Stimulated activated CD4-positive, alpha-beta T cell treated with anti-CD3 and anti-CD28 coated beads, TNF-alpha, amount 100 ng/mL, for 48 hours (primary cell): Measurements from ENCODE around the gene MT2A.

Experiments
- DNase-seq, 3 donors: peaks; one replicate each; pipeline ENCODE4 v3.0.0-alpha.2; 2020; ENCODE audit warnings: low read depth in 3 of 3

MT2A gene

DNA sequence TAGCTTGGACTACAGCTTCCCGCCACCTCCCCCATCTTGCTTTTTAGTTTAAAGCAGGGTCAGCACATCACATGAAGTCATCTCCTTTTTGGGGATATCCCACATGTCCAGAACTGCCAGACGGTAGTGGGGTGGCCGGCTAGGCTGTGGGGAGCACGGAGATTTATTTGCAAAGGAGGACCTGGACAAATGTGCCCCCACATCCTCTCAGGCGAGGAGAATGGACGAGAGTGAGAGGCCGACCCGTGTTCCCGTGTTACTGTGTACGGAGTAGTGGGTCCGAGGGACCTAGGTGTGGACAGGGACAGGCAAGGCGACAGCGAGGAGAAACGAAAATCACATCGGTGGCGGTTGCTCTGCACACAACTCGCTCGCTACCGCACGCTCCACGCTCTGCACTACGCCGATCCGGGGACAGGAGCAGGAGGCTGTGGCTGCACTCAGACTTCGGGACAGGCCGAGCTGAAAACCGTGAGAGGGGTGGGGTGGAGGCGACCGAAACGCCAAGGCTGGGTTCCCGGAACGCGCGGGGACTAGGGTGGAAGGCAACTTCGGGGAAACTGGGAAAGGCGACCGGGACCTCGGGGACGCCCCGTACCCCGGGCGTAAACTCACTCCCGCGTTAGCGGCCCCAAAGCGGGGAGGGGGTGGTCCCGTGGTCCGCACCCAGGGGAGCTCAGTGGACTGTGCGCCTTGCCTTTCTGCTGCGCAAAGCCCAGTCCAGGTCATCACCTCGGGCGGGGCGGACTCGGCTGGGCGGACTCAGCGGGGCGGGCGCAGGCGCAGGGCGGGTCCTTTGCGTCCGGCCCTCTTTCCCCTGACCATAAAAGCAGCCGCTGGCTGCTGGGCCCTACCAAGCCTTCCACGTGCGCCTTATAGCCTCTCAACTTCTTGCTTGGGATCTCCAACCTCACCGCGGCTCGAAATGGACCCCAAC, 29.7 kb downstream of the MT2A start, which contains the start of gene MT1A:
MT1A (plus strand) TSS at position 853 of the 937 bp plus-strand sequence; CDS start at position 926, 73 bp downstream.
- no peak for DNase-seq

DNA sequence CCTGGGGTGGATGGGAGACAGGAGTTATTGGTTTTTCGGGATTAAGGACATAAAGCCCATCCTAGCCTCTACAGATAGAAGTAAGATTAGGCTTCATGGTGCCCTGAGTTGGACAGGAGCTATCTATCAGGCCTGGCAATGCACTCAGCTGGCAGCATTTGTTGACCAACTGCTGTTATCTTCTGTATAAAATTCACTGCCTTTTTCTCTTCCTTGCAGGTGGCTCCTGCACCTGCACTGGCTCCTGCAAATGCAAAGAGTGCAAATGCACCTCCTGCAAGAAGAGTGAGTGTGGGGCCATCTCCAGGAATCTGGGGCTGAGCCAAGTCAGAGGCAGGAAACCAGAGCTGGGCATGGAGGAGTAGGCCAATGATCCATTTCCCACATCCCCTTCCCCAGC, 30.7 kb downstream of the MT2A start:
- DNase-seq: no peak

DNA sequence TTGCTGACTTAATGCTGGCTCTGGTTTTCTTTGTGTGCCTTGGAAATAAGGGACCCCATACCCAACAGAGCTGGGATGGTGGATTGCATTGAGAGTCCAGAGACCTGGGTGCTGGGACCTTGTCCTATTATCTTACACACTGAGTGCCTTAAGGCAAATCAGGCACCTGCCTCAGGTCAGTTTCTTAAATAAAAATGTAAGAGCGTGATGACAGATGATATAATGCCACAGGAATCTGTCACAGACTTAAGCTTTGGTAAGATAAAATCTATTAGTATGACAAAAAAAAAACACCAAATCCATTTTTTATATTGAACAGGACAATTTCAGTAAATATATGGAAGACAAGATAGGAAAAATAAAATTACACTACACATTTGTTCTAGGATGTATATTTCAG, 31.7 kb downstream of the MT2A start:
- DNase-seq: no peak

DNA sequence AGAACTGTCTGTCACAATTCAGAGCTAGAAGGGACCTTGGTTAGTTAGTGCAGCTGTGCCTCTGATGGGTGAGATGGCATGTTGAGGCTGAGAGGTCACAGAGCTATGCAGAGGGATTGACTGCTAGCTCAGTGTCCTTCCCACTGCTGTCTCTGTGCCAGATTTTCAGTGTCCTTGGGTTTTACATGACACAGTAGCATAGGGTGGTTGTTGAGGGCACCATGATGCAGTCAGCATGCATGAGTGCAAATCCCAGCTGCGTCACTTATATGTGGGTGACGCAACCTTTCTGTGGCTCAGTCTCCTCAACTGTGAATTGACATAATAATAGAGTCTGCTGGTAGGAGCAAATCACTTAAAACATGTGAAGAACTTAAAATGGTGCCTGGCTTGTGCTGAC, 32.8 kb downstream of the MT2A start:
- no peak for DNase-seq

DNA sequence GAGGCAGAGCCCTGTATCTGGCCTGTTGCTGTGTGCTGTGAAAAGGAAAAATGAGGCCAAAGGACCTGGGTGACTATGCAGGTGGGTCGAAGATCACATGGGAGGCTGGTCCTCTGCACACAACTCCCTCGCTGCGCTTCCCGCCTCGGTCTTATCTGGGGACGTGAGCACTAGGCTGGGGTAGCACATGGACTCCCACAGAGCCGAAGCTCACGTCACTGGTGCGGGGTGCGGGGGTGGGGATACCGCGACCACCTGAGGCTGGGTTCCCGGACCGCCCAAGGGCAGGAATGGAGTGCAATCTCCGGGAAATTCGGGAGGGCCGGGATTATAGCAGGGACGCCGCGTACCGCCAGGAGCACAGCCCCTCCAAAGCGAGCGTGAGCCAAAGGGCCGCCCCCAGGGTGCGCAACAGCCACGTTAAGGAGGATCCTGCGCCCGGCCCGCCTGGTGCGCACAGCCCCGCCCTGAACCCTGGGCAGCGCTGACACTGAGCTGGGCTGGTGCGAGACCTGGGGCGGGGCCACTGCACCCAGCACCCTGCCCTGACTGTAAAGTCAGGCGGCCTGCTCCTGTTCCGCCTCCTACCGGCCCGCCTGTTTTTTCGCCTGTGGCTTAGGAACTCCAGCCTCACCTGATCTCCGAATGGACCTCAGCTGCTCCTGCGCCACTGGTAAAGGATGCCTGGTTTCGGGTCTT, 34.8 kb downstream of the MT2A start:
- DNase-seq: peak; percentile 59 to 72 (median 70)

DNA sequence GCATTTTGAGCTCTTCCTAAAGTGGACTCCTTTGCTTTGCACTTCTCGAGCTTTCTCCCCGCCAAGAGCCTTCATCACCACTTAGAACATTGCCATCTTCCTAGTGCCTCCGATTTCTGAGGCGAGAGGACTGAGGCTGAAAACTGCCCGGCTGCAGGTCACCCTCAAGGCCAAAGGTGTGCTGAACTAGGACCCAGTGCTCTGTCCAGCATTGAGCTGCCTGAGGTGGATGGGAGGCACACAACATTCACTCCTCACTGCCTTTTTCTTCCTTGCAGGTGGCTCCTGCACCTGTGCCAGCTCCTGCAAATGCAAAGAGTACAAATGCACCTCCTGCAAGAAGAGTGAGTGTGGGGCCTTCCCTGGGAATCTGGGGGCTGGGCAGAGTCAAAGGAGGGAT, 35.4 kb downstream of the MT2A start:
- no peak for DNase-seq

DNA sequence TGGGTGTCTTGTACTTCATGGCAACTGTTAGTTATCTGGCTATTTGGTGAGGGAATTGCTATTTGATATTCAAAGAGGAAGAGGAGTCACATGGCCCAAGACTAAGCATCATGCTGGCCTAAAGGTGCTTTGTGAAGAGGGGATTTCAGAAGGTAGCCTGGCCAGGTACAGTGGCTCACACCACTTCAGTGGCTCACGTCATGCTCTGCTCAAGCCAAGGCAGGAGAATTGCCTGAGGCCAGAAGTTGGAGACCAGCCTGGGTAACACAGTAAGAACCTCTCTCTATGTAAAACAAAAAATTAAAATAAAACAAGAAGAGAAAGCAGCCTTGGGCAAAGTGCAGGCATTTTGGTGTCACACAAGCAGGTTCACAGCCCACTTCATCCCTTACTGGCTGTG, 36.9 kb downstream of the MT2A start:
- DNase-seq: no peak

DNA sequence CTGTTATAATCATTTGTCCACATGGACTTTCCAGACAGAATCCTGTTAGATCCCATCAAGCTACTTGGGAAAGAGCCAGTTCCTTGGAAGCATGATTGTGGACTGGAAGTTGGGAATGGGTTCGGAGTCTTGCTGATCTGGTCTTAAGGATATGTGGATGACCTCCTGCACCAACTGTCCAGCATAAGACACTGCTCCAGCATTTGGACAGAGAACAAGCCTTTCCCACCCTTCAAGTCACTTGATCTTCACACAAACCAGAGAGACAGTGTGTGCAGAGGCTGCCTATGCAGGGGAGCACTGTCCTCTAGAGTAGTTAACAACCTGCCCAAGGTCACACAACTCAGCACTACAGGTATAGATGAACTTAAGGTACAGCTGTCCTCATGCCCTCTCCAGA, 37.5 kb downstream of the MT2A start:
- no peak for DNase-seq

DNA sequence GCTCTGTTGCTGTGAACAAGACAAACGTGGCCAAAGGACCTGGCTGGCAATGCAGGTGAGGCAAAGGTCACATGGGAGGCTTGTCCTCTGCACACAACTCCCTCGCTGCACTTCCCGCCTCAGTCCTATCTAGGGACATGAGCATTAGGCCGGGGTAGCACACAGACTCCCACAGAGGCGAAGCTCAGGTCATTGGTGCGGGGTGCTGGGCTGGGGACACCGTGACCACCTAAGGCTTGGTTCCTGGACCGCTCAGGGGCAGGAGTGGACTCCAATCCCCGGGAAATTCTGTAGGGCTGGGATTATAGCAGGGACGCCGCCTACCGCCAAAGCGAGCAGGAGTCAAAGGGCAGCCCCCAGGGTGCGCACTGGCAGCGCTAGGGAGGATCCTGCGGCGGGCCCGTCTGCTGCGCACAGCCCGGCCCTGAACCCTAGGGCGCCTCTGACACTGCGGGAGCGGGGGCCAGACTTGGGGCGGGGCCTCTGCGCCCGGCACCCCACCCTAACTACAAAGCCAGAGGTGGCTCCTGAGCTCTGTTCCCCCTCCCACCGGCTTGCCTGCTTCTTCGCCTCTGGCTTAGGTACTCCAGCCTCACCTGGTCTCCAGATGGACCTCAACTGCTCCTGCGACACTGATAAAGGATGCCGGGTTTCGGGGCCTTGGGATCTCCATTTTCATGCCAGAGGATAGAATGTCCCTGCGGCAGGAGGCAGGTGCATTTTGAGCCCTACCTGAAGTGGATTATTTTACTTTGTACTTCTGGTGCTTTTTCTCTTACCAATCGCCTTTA, 39.5 kb downstream of the MT2A start:
- no peak for DNase-seq

DNA sequence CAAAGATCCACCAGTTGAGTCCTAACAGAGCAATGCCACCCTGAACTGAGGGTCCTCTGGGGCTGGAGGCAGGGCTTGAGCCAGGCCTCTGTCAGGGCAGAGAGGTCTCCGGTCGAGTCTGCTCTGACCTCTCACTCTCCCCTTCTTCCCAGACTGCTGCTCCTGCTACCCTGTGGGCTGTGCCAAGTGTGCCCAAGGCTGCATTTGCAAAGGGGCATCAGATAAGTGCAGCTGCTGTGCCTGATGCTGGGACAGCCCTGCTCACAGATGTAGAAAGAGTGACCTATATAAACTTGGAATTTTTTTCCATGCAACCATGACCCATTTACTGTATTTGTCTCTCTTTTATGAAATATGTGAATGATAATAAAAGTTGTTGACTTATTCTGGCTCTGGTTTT, 40.9 kb downstream of the MT2A start:
- DNase-seq: no peak

DNA sequence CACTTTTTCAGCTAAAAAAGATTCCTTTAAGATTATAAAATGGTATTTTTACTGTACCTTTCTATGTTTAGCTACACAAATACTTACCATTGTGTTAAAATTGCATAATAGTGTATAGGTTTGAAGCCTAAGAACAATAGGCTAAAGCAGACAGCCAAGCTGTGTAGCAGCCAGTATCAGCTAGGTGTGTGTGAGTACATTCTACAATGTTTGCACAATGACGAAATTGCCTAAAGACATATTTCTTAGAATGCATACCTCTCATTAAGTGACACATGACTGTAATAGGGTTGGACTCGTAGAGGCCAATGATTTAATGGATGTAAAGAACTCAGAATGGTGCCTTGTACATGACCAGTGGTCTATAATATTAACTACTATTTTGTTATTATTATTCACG, 41.4 kb downstream of the MT2A start:
- no peak for DNase-seq

DNA sequence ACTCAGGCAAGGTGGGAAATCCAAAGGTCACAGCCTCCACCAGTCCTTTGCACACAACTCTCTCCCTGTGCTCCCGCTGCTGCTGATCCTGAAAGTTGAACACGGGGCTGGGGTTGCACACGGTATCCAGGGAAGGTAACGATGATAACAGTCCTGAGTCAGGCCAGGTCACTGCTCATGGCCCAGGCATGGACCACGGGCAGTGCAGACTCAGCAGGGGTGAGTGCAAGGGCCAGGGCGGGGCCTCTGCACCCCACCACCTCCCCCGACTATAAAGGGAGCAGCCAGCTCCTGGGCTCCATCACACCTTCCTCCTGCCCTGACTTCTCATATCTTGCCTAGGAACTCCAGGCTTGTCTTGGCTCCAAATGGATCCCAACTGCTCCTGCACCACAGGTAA, 43.2 kb downstream of the MT2A start, which contains the start of gene MT1B:
MT1B (plus strand) TSS at position 301 of the 400 bp plus-strand sequence; CDS start at position 369, 68 bp downstream.
- DNase-seq: no peak

DNA sequence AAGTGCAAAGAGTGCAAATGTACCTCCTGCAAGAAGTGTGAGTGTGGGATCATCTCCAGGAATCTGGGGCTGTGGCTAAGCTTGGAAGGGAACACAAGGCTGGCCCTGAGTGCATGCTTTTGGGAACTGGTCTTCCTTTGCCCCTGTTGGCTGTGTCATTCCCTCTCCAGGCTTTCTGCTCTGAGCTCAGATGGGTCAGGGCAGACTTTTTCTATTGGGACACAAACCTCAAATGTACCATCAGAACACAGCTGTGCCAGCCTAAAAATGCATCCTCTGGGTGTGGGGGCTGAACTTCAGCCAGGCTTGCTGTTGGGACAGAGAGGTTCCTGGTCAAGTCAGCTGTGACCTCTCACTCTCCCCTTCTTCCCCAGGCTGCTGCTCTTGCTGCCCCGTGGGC, 44.2 kb downstream of the MT2A start:
- no peak for DNase-seq

DNA sequence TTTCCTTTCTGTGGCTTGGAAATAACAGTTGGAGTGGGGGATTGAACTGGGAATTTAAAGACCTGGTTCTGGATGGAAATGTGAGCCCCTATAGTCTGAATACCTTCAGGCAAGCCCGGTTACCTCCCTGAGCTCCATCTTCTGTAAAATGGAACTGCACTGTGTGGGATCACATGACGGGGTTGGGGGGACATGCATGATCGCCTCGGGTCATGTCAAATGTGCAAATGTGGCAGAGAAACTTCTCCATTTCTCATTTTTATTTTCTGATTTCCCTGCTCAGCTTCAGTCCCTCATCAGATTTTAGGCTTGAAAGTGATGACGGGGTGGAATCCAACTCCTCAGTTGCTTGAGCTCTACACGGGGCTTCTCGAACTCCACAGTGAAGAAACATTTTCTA, 44.8 kb downstream of the MT2A start:
- no peak for DNase-seq

DNA sequence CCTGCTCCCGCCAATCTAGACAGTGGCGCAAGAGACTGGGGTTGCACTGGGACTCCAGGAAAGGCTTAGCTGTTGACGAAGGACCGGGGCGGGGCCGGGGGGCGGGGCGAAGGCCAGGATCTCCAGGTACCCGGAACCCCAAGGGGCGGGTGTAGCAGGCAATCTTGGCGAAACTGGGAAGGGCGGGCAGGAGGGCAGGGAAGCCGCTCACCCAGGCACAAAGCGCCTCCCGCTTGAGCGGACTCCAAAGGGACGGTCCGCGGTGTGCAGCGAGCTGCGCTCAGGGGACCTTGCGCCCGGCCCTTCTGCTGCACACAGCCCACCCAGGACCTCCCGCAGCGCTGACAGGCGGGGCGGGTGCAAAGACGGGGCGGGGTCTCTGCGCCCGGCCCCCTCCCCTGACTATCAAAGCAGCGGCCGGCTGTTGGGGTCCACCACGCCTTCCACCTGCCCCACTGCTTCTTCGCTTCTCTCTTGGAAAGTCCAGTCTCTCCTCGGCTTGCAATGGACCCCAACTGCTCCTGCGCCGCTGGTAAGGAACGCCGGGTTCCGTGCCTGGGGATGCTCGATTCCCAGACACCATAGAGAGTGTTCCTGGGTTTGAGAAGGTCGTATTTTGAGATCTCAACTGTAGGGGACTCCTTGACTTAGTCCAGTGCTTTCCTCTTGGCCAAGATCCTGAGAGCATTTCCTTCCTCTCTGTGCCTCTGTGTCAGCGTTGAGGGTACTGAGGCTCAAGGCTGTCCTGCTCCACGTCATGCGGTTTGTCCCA, 49.4 kb downstream of the MT2A start, which contains the start of gene MT1F:
MT1F (plus strand) TSS at position 405 of the 772 bp plus-strand sequence; CDS start at position 505, 100 bp downstream.
- peak in 2 of 3 donors; percentile 49 to 74 for DNase-seq

DNA sequence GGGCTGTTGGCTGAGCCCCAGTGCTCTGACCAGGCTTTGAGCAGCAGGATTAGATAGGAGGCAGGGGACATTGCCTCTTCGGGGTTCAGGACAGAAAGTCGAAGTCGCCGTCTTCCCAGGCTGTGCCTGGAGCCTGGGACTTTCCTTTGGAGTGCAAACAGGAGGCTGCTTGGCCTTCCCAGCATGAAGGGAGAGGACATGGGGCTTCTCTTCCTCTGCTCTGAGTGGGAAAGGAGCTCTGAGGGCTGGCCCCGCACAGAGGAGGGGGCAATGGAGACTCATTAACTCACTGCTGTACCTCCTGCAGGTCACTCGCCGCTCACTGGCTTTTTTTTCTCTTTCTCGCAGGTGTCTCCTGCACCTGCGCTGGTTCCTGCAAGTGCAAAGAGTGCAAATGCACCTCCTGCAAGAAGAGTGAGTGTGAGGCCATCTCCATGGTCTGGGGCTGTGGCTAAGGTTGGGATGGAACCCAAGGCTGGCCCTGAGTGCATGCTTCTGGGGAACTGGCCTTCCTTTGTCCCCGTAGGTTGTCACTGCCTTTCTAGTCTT, 50.0 kb downstream of the MT2A start:
- no peak for DNase-seq
